ENCODE data around the gene HCK.
A peak's percentile ranks its signal among the peaks of the same experiment; 100 is the strongest.
"Not testable (repeated sequence)": the region's sequence is repeated elsewhere in the genome, so short reads cannot be mapped to it uniquely, and the experiment has no call there.

Gene HCK

DNA sequence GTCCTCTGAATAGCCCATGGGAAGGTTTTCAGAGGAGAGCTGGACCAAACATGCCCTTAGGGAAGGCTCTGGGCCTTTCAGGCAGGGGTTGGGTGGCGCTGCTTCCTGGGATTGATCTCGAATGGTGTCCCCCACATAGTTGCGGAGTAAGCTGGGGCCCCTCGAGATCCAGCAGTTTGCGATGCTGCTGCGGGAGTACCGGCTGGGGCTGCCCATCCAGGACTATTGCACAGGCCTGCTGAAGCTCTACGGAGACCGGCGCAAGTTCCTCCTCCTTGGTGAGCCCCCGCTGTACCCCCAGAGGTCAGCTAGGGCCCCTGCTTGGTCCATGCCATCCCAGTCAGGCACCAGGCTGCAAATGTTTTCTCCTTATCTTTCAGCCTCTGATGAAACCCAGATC is 22.5 kb upstream of the HCK start:
- DNase-seq (ENCODE audit: low read depth), result no peak

DNA sequence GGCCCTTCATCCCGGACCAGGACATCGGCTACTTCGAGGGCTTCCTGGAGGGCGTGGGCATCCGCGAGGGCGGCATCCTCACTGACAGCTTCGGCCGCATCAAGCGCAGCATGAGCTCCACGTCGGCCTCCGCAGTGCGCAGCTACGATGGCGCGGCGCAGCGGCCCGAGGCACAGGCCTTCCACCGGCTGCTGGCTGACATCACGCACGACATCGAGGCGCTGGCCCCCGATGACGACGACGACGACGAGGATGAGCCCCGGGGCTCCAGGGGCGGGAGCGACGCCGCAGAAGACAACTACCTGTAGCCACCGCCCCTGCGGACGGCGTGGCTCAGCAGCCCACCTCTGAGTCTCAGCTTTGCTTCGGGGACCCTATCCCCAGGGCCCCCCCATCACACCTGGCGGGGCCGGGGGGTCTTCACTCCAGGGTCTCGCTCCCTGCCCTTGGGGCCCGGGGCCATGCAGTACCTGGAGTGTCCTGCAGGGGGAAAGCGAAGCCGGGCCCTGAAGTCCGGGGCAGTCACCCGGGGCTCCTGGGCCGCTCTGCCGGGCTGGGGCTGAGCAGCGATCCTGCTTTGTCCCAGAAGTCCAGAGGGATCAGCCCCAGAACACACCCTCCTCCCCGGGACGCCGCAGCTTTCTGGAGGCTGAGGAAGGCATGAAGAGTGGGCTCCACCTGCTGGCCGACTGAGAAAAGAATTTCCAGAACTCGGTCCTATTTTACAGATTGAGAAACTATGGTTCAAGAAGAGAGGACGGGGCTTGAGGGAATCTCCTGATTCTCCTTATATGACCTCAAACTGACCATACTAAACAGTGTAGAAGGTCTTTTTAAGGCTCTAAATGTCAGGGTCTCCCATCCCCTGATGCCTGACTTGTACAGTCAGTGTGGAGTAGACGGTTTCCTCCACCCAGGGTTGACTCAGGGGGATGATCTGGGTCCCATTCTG is 20.8 kb upstream of the HCK start:
- peak; percentile 71 for DNase-seq (ENCODE audit: low read depth)

DNA sequence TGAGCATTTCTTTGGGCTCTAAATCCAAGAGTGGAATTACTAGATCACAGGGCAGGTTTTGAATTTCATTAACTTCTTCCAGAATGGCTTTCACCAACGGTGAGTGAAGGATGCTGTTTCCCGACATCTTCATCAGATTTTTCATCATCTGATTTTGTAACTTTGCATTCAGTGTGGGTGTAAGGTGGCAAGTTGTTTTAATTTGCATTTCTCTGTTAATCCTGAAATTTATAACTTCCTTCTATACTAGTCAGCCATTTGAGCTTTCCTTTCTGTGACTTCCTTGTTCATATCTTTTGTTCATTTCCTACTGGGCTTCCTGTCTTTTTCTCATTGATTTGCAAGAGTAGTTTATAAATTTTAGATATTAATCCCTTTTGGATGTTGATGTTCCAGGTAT is 18.7 kb upstream of the HCK start:
- no peak for DNase-seq (ENCODE audit: low read depth)

DNA sequence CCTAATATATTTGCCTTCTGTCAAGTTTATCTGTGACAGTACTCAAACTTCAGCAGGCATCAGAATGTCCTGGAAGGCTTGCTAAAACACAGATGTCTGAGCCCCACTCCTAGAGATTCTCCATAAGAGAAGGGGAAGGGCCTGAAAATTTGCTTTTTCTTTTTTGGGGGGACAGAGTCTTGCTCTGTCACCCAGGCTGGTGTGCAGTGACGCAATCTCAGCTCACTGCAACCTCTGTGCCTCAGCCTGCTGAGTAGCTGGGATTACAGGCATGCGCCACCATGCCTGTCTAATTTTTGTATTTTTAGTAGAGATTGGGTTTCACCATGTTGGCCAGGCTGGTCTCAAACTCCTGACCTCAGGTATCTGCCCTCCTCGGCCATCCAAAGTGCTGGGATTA is 18.3 kb upstream of the HCK start:
- not testable (repeated sequence) for DNase-seq (ENCODE audit: low read depth)

DNA sequence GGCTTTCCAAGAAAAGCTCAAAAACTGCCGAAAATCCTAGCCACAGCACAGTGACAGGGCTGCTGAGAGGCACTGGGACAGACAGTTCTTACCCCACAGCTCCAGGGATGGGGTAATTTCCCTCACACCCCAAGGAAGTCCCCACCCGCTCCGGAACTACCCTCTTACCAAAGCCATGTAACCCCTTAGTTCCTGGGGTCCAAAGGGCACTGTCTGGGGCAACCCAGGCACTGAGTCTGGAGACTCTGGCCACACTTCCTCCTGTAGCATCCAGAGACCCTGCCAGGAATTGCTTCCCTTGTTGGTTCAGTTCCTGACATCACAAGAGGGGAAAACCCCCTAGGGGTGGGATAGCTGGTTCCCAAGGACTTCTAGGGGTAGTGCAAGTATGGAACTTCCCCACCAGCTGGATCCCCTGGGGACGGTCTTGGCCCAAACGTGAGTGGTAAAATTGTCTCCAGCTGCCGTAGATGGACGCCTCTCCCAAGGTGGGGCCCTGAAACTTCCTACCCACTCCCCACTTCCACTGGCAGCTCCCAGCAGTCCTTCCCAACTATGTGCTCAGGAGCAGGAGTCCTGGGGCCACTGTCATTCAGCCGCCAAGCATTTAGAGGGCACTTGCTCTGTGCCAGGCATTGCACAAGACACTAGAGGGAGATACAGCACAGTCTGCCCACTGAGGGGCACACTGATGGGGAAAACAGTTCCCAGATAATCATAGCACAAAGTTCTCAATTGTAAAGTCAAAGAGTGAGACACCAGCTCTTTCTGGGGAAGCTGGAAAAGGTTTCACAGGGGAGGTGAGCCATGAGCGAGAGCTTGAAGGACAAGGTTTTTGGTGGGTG is 17.2 kb upstream of the HCK start:
- no peak for DNase-seq (ENCODE audit: low read depth)

DNA sequence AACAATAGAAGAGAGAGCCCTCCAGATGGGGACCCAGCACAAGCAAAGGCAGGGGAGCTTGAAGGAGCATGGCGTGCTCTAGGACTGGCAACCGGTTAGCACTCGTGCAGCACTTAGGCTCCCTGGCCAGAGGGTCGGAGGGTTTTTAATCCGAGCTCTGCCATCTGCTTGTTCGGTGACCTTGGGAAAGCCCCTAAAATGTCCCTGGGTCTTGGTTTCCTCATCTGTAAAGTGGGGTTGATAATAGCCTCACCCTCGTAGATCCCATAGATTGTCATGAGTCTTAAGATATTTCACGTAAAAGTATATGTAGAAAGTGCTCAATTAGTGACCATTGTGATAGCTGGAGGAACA is 16.6 kb upstream of the HCK start:
- no peak for DNase-seq (ENCODE audit: low read depth)

DNA sequence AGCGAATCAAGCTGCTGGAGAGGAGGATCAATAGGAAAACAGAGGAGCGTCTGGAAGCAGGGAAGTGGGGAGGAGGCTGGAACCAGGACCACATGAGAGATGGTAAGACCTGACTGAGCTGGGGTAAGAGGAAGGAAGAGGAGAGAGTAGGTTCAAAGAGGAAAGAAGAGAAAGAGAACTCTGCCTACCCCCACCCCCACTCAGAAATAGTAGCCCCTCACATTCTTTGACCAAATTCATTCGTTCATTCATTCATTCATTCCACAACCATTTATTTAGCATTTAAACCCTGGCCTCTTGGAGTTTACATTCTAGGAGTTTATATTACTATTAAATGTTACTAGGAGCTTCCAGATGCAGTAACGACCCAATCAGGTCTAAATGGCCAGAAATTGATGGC is 15.8 kb upstream of the HCK start:
- DNase-seq (ENCODE audit: low read depth), result no peak

DNA sequence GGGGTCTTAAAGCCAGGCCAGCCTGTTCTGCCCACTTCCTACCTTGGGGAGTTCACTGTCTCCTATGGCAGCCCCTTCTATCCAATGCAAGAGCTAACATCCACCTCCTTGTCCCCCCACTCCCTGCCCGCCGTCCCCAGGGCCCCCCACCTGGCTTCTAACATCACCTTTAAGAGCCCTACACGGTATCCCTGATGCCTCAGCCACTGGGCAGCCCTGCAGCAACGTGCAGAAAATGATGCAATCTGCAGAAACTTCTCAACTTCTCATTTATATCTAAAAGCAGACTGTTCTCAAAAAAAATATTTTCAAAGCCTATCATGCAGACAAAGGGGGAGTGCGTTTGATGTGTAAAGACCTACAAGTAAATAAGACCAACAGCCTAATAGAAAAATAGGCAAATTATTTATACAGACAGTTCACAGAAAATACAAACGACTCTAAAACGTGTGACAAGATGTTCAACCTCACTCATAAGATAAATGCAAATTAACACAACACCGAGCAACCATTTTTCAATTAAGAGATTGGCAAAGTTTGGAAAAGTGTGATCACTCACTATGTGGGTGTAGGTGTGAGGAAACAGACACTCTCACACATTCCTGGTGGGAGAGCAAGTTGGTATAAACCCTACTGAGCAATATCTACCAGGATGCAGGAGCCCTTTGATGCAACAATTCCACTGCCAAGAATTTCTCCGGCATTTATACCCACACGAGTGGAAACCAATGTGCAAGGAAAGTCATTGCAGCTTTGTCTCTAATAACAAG is 15.1 kb upstream of the HCK start:
- no peak for DNase-seq (ENCODE audit: low read depth)

DNA sequence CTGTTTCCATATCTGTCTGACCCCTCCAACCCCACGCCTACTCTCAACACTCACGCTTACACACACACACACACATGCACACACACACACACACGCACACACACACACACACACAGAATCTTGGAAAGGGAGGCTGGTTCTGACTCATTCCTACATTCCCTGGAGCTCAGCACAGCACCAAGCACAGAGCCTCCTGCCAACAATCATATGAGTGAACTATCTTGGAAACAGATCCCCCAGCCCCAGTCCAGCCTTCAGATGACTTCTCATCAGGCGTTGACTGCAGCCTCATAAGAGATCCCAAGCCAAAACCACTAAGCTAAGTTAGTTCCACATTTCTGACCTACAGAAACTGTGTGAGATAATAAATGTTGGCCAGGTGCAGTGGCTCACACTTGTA is 14.1 kb upstream of the HCK start:
- no peak for DNase-seq (ENCODE audit: low read depth)

DNA sequence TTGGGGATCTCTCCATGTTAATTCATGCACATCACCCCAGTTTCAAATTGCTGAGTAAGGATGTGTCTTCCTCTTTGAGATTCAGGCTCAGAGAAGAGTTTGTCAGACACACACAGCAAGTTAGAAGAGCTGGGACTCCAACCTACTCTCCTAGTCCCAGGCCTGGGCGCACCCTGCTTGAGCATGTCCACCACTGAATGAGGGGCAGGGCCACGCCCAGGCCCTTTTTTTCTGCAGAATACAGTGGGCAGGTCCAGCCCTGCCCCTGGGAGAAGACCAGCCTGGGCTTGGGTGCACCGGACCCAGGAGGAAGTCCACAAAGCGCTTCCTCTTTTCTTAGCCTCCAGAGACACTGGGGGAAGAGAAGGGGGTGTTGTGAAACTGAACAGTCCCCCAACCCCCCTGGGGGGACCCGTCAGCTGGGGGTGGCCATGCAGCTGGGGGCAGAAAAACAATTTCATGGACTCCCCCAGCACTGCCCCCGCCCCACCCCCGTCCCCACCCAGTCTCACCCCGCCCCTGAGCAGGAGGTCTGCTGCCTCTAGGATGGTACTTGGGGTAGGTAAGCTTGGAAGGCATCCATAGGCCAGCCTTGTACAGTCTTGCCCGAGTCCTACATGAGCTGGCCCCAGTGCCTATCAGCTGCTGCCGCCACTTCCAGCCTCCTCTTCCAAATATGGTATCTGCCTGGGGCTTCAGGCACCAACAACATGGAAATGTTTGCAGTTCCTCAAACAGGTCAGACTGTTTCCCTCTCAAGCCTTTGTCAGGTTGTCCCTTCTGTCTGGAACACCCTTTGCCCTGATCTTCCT is 11.7 kb upstream of the HCK start:
- no peak for DNase-seq (ENCODE audit: low read depth)

DNA sequence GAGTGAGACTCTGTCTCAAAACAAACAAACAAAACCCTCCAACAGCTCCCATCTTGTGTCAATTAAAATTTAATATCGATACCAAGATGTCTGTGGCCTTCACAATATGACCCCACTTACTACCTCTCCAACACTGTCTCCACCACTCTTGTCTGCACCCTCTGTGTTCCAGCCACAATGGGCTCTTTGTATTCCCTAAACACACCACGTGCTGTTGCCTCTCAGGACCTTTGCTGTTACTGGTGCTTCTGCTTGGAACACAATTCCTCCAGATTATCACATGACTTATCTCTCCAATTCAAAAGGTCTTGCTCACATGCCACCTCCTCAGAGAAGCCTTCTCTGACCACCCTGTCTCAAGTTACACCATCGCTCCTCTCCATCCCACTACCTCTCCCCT is 6.0 kb upstream of the HCK start:
- DNase-seq (ENCODE audit: low read depth), result no peak

DNA sequence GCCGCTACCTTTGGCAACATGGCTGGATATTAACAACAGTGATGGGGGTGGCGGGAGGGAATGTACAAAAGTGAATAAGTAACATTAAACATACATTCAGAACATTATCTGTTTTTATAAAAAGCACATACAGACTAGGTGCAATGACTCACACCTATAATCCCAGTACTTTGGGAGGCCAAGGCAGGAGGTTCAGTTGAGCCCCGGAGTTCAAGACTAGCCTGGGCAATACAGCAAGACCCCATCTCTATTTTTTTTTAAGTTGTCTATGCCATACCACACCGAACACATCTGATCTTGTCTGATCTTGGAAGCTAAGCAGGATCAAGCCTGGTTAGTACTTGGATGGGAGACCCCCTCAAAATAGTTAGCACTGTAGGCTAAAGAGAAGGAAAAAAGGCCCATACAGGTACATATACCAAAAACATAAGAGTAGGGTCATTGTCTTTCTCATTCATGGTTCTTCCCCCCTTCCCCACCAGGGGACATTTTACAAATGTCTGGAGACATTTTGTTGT is 1.7 kb upstream of the HCK start:
- DNase-seq (ENCODE audit: low read depth), result no peak

DNA sequence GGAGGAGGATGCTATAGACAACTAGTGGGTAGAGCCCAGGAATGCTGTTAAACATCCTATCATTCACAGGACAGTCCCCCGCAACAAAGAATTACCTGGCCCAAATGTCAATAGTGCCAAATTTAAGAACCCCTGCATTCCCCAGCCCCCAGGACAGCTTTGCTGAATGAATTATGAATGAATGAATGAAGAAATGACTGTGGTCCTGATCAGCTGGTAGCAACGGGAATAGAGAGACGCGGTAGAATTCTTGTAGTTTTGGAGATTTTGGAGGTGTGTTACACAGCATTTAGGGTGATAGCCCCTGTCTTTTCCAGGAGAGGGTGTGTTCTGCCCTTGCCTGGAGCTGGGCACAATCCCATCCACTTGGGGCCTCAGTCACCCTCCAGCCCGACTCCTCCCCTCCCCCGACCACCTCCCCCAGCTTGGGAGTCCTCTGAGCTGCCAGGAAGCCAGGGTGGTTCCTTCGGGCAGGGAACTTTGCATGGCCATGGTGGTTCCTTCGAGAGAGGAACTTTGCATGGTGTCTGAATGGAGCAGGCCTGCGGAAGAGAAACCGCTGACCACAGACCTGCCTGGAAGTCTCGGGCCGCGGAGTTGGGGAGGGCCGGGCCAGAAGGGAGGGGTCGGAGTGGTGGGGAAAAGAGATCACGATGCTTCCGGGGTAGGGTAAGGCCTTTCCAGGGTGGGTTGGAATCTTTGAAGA is 1.0 kb upstream of the HCK start:
- DNase-seq (ENCODE audit: low read depth), result no peak

DNA sequence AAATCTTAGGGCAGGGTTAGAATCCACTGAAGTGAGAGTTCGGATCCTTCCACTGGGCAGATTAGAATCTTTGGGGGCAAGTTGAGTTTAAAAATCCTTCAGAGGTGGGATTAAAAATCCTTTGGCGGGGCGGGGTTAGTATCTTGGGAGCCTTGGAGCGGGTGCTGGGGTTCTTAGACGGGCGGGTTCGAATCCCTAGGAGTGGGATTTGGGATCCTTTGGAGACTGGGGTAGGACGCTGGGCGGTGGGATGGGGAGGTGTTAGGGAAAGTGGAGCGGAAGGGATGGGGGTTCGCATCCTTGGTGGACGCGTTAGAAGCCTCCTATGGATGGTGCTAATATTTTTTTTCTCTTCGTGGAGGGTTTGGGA is 337 bp upstream of the HCK start:
- no peak for DNase-seq (ENCODE audit: low read depth)

DNA sequence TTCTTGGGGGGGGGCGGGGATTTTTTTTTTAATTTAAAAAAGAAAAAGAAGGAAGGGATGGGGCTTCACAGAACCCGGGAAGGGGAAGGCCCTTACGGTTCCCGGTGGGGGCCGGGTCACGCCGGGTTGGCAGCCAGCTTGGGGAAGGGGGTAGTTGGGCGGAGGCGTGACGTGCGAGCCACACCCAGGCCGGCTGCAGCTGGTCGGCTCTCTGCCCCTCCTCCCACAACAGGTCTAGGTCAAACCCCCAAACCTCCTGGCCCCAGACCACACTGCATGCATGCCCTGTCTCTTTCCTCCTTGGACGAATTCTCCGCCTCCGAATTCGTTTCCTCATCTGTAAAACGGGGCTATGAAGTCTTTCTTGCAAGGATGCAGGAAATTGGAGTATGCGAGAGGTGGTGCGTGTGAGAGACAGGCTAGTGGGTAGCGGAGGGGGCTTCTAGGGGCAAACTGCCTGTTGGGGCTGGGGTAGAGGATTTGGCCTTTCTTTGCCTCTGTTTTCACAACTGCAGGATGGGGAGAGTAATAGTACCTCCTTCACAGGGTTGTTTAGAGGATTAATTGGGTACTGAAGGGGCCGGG is 828 bp downstream of the HCK start:
- DNase-seq (ENCODE audit: low read depth), result no peak

DNA sequence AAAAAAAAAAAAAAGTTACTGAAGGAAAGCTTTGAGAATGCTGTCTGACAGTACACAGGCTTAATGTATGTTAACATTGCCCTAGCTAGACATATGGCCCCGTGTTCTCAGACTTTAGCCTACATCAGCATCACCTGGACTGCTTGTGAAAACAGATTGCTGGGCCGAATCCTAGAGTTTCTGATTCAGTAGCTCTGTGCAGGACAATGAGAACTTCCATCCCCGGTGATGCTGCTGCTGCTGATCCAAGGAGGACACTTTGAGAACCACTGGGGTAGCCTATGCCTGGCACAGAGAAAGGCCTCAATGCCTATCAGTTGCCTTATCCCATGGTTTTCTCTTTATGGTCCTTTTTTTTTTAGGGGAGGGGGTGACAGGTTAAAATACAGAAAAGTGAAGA is 1.6 kb downstream of the HCK start:
- no peak for DNase-seq (ENCODE audit: low read depth)

DNA sequence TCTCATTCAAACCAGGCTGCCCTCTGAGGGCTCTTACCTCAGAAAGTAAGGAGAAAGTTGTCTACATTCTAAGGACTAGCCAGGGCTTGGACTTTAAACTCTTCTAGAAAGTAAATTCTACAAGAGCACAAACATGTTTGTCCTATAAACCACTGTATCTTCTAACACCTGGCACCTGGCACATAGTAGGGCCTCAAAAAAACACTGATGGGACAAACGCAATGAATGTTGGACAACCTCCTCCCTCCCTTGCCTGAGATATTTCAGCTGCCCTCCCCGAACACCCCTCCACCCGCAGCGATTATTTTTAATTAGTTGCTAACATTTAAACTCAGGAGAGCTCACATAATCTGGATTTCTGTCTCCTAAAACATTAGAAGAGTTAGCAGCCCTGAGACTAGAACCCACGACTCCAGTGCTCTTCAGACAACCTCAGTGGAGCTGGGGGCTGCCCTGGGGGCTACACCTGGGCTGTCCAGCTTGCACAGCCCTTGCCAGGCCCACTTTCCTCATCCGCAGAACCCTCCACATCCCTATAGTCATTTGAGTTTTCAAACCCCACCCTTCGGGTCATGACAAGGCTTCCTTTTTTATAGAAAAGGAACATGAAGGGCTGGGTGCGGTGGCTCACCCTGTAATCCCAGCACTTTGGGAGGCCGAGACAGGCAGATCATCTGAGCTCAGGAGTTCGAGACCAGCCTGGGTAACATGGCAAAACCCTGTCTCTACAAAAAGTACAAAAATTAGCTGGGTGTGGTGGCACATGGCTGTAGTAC is 4.9 kb downstream of the HCK start:
- DNase-seq (ENCODE audit: low read depth), result no peak

DNA sequence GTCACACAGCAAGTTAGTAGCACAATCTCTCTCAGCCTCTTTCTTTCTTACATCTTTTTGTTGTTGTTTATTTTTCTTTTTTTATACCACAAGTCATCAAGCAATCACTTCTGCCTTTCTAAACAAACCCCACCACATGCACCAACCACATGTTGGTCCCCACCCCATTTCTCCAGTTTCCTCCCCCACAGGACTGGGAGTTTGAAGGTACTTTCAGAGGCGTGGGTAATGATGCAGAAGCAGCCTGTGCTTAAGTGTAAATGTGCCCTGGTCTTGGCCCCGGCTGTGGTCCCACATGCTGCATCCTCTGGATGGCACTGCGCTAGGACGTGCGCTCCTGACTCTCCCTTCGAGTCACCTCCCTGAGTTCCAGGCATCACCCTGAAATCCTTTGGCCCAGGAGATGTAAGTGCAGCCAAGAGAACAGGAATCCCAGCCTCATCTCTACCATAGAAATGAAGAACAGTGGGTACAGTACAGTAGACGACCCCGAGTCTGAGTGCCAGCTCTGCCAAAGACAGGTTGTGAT is 5.7 kb downstream of the HCK start:
- no peak for DNase-seq (ENCODE audit: low read depth)

DNA sequence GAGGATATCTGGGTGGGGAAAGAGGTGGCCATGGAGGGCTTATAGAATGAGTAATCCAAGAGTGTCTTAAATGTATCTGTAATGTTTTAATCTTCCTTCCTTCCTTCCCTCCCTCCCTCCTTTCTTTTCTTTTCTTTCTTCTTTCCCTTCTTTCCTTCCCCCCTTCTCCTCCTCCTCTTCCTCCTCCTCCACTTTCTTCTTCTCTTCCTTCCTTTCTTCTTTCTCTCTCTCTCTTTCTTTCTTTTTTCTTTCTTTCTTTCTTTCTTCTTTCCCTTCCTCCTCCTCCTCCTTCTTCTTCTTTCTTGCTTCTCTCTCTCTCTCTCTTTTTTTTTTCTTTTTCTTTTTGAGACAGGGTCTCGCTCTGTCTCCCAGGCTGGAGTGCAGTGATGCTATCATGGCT is 7.1 kb downstream of the HCK start:
- no peak for DNase-seq (ENCODE audit: low read depth)
